GM23338 (cell line): ENCODE data around the gene PSMA7. TPM values are rescaled to one million over a fixed set of nuclear protein-coding genes. Genes with fewer than 3 reads are reported as not detected.

Experiments
- ATAC-seq: fragments of 200-7000 bp; cut with Tn5 transposase; 3 replicates; pipeline ENCODE4 v1.9.1; 2020
- DNase-seq: peaks from one replicate; pipeline ENCODE4 v3.0.0-alpha.2; 2015; ENCODE audit warnings: low spot score
- H2AFZ ChIP-seq: fragments of 200-600 bp; sonication (generic); 2 replicates; pipeline ENCODE4 v1.8.0; 2016; ENCODE audit warnings: antibody characterized with exemption, mild to moderate bottlenecking, moderate library complexity
- H3F3A ChIP-seq: fragments of 200-600 bp; sonication (generic); replicated peaks from 2 replicates; pipeline ENCODE4 v1.8.0; 2017; ENCODE audit warnings: antibody characterized with exemption, mixed run types, low read depth
- H3K27ac ChIP-seq: fragments of 200-600 bp; sonication (generic); 2 replicates; pipeline ENCODE4 v1.6.1; 2016; ENCODE audit warnings: low read depth
- H3K27me3 ChIP-seq: fragments of 200-600 bp; sonication (generic); 2 replicates; pipeline ENCODE4 v1.8.0; 2016; ENCODE audit warnings: mild to moderate bottlenecking, mixed run types, moderate library complexity; ENCODE audit not compliant: insufficient read depth
- H3K36me3 ChIP-seq: fragments of 200-600 bp; sonication (generic); 2 replicates; pipeline ENCODE4 v1.8.0; 2016; ENCODE audit warnings: mild to moderate bottlenecking; ENCODE audit not compliant: insufficient read depth
- H3K4me1 ChIP-seq: fragments of 200-600 bp; sonication (generic); 2 replicates; pipeline ENCODE4 v1.8.0; 2016; ENCODE audit warnings: mild to moderate bottlenecking, moderate library complexity; ENCODE audit not compliant: insufficient read depth
- H3K4me2 ChIP-seq: fragments of 200-600 bp; sonication (generic); 2 replicates; pipeline ENCODE4 v1.7.1; 2017; ENCODE audit warnings: mixed run types
- H3K4me3 ChIP-seq: fragments of 200-600 bp; sonication (generic); 2 replicates; pipeline ENCODE4 v1.6.1; 2016; ENCODE audit warnings: mixed run types
- H3K79me2 ChIP-seq: fragments of 200-600 bp; sonication (generic); replicated peaks from 2 replicates; pipeline ENCODE4 v1.8.0; 2017; ENCODE audit warnings: mild to moderate bottlenecking; ENCODE audit not compliant: insufficient read depth
- H3K9me2 ChIP-seq: fragments of 200-600 bp; sonication (generic); 2 replicates; pipeline ENCODE4 v1.8.0; 2017; ENCODE audit not compliant: insufficient read depth
- H4K20me1 ChIP-seq: fragments of 200-600 bp; sonication (generic); replicated peaks from 2 replicates; pipeline ENCODE4 v1.8.0; 2017; ENCODE audit warnings: mild to moderate bottlenecking; ENCODE audit not compliant: insufficient read depth
- H3K27ac Mint-ChIP-seq: 2 replicates; pipeline ENCODE4 v1.8.0; 2020; ENCODE audit warnings: inconsistent platforms, mild to moderate bottlenecking, moderate library complexity, mixed read lengths
- H3K27me3 Mint-ChIP-seq: 3 replicates; pipeline ENCODE4 v1.8.0; 2022; ENCODE audit warnings: low read depth, mild to moderate bottlenecking, moderate library complexity, mixed read lengths, inconsistent platforms; ENCODE audit not compliant: insufficient read depth, poor library complexity
- H3K36me3 Mint-ChIP-seq: 3 replicates; pipeline ENCODE4 v1.8.0; 2021; ENCODE audit warnings: low read depth, mild to moderate bottlenecking, inconsistent platforms, moderate library complexity, mixed read lengths
- H3K4me1 Mint-ChIP-seq: 3 replicates; pipeline ENCODE4 v1.8.0; 2020; ENCODE audit warnings: mild to moderate bottlenecking, inconsistent platforms, mixed read lengths
- H3K4me3 Mint-ChIP-seq: 3 replicates; pipeline ENCODE4 v1.8.0; 2021; ENCODE audit warnings: moderate library complexity, mild to moderate bottlenecking, inconsistent platforms, mixed read lengths
- H3K9me3 Mint-ChIP-seq: 3 replicates; pipeline ENCODE4 v1.8.0; 2020; ENCODE audit warnings: moderate library complexity, mild to moderate bottlenecking, inconsistent platforms, mixed read lengths
- CREB1 ChIP-seq: fragments of 250-450 bp; sonication (Bioruptor Pico); IDR thresholded peaks from 2 replicates; pipeline ENCODE4 v1.5.0; 2020; ENCODE audit warnings: low read depth, mild to moderate bottlenecking, moderate library complexity
- CTCF ChIP-seq, 2 experiments: fragments of 200-600 bp in 1 of 2; sonication (generic) in 1 of 2; conservative IDR thresholded peaks; 2 replicates each; pipeline versions ENCODE4 v1.5.1 to v1.6.1; 2016 to 2017; ENCODE audit warnings: antibody characterized with exemption in 2 of 2, low read depth in 2 of 2, mild to moderate bottlenecking in 2 of 2, moderate library complexity in 1 of 2
- EZH2phosphoT487 ChIP-seq: fragments of 200-600 bp; sonication (generic); IDR thresholded peaks from one replicate; pipeline ENCODE4 v1.8.1; 2018; ENCODE audit warnings: antibody characterized with exemption; ENCODE audit not compliant: unreplicated experiment
- JUNB ChIP-seq: IDR thresholded peaks from one replicate; pipeline ENCODE4 v1.6.1; 2016; ENCODE audit warnings: antibody characterized with exemption; ENCODE audit not compliant: unreplicated experiment
- REST ChIP-seq: IDR thresholded peaks from one replicate; pipeline ENCODE4 v1.6.1; 2018; ENCODE audit warnings: antibody characterized with exemption; ENCODE audit not compliant: unreplicated experiment
- ZNF114 ChIP-seq: fragments of 250-450 bp; sonication (Bioruptor Pico); IDR thresholded peaks from 2 replicates; pipeline ENCODE4 v1.5.0; 2020; ENCODE audit warnings: mild to moderate bottlenecking, moderate library complexity
- ZNF462 ChIP-seq: fragments of 250-450 bp; sonication (Bioruptor Pico); IDR thresholded peaks from 2 replicates; pipeline ENCODE4 v1.5.0; 2020; ENCODE audit warnings: mild to moderate bottlenecking, moderate library complexity
- polyA plus RNA-seq: library from polyadenylated mRNA; unstranded; fragments of >200 nt; fragmentation: Nextera tagmentation; extraction: Ambion mirVana; gene quantifications from 2 replicates; pipeline ENCODE4 v1.2.1, GENCODE V29; 2016
- total RNA-seq: library from RNA; depleted of rRNA; stranded (reverse); fragments of >200 nt; shearing (Covaris generic); gene quantifications from 2 replicates; pipeline ENCODE4 v1.2.3, GENCODE V29; 2014
- TF ChIP-seq, protein P1 (sequence below): IDR thresholded peaks from 2 replicates; pipeline ENCODE4 v1.6.1; 2016; ENCODE audit warnings: antibody characterized with exemption

Gene PSMA7
- total and polyA plus RNA-seq, 2 experiments from 2014 or later, result 357 to 628 TPM

- no peak for TF ChIP-seq CTCF (conservative IDR thresholded peaks at IDR 0.05; ENCODE audit: low read depth in 2 of 2)
Measured at GRCh38 chr20:62129731-62130531, 13.3 kb downstream of the PSMA7 start (continued).

GRCh38 chr20:62128502-62128901 lies 14.7 kb downstream of the PSMA7 start:
- H3K4me2 ChIP-seq, result no peak overlapping the region
- ATAC-seq, result no peak
- peaks cover 5% of the 10 kb centered on the region for H3F3A ChIP-seq
- H3K4me1 ChIP-seq, result peaks cover 7% of the 10 kb centered on the region; the same call in 1 of the 2 replicates
- no peak overlapping the region for H3K4me3 ChIP-seq
- H3K9me3 Mint-ChIP-seq, result no peaks in the 10 kb centered on the region; the same call in 2 of the 3 replicates
- H3K4me1 Mint-ChIP-seq, result peaks cover 11% of the 10 kb centered on the region
- H2AFZ ChIP-seq, result no peak overlapping the region
- peaks cover 55% of the 10 kb centered on the region for H3K79me2 ChIP-seq
- peaks cover 95% of the 10 kb centered on the region for H3K36me3 Mint-ChIP-seq
- no peak for TF ChIP-seq EZH2phosphoT487
- no peak for TF ChIP-seq CTCF (conservative IDR thresholded peaks at IDR 0.05; ENCODE audit: low read depth in 2 of 2)
- no peak for TF ChIP-seq JUNB
- no peak for TF ChIP-seq CREB1 (CRISPR knock-in tag)
- TF ChIP-seq REST, result no peak
- TF ChIP-seq, protein P1, sequence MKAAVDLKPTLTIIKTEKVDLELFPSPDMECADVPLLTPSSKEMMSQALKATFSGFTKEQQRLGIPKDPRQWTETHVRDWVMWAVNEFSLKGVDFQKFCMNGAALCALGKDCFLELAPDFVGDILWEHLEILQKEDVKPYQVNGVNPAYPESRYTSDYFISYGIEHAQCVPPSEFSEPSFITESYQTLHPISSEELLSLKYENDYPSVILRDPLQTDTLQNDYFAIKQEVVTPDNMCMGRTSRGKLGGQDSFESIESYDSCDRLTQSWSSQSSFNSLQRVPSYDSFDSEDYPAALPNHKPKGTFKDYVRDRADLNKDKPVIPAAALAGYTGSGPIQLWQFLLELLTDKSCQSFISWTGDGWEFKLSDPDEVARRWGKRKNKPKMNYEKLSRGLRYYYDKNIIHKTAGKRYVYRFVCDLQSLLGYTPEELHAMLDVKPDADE, result no peak
- no peak for TF ChIP-seq ZNF462 (CRISPR knock-in tag)
- TF ChIP-seq ZNF114, result no peak
- H4K20me1 ChIP-seq, result peaks cover 42% of the 10 kb centered on the region
- peaks cover 12% of the 10 kb centered on the region for H3K27me3 Mint-ChIP-seq
- H3K4me3 Mint-ChIP-seq, result no peak overlapping the region
- no peaks in the 10 kb centered on the region for H3K9me2 ChIP-seq
- no peak for DNase-seq
- no peaks in the 10 kb centered on the region for H3K27me3 ChIP-seq
- peaks cover 64% of the 10 kb centered on the region for H3K36me3 ChIP-seq
- no peak overlapping the region for H3K27ac ChIP-seq
- no peak overlapping the region for H3K27ac Mint-ChIP-seq
